Retinal pigment epithelial cell (primary cell): ENCODE measurements around the gene DCTPP1.

Experiments
- DNase-seq: peaks from one replicate; pipeline ENCODE4 v3.0.0-alpha.2; 2010; ENCODE audit warnings: low read depth
- H3K4me3 ChIP-seq: 2 replicates; pipeline ENCODE4 v1.5.1; 2011; ENCODE audit warnings: mild to moderate bottlenecking, low read length, control low read depth, moderate library complexity
- CTCF ChIP-seq: conservative IDR thresholded peaks from 2 replicates; pipeline ENCODE4 v1.5.1; 2011; ENCODE audit warnings: low read depth, low read length, control low read depth, inconsistent platforms

The DCTPP1 gene

GRCh38 chr16:30382111-30382881 is 47.5 kb downstream of the DCTPP1 start, which contains the start of gene SEPTIN1:
SEPTIN1 (minus strand) TSS chr16:30382561; CDS start chr16:30382542, 19 bp downstream.
- DNase-seq = no peak

DNA sequence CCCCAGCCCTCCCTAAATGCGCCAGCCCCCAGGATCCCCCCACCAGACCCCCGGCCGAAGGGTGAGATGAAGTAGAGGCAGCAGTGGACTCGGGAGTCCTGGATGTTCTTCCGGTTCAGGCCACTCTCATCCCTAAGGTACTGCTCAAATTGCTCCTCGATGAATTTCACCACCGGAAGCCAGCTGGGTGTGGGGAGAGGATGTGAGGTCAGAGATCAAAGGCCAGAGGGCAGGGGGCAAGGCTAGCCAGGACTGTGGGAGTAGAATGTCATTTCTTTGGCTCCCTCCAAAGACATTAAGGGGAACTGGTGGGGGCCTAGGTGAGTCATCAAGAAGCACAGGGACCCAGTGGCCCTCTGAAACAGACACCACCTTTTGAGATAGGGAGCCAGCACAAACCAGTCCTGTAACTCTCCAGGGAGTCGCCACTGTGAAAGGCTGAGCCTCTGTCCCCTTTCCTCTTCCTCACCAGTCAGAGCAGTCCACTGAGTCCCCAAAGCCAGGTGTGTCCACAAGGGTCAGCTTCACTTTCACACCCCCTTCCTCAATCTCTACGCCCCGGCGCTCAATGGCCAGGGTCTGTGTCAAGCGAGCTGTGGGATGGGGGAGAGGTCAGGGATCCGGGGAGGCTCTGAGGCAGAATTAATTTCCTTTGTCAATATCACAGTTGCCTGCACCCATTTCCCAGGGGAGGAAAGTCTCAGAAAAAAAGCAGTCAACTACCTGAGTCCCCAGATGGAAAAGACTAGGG is 48.4 kb downstream of the DCTPP1 start:
- H3K4me3 ChIP-seq = no peak overlapping the region

More at GRCh38 chr16:30382111-30382881, 47.5 kb downstream of the DCTPP1 start, which contains the start of gene SEPTIN1:
- no peak for TF ChIP-seq CTCF
- H3K4me3 ChIP-seq = no peak within 1 kb of the TSS

GRCh38 chr16:30380803-30381208 is 49.0 kb downstream of the DCTPP1 start:
- DNase-seq = no peak

More for the DNA sequence above, 48.4 kb downstream of the DCTPP1 start:
- no peak for TF ChIP-seq CTCF
- no peak for DNase-seq

DNA sequence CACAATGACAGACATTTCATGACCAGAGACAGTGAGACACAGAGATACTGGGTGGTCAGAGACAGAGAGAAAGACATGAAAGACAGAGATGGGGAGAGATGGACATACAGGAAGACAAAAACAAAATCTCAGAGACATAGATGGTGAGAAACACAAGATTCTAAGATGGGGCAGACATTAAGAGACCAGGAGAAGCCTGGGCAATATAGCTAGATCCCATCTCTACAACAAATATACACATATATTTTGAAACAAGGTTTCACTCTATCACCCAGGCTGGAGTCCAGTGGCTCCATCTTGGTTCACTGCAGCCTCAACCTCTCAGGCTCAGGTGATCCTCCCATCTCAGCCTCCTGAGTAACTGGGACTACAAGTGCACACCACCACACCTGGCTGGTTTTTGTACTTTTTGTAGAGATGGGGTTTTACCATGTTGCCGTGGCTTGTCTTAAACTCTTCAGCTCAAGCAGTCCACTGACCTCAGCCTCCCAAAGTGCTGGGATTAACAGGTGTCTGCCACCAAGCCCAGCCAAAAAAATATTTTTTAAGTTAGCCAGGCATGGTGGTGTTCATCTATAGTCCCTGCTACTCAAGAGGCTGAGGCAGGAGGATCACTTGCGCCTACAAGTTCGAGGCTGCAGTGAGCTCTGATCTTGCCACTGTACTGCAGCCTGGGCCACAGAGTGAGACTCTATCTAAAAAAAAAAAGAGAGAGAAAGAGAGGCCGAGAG is 49.6 kb downstream of the DCTPP1 start:
- TF ChIP-seq CTCF = no peak
- no peak overlapping the region for H3K4me3 ChIP-seq
- DNase-seq = no peak

More at GRCh38 chr16:30380803-30381208, 49.0 kb downstream of the DCTPP1 start:
- no peak for TF ChIP-seq CTCF
- H3K4me3 ChIP-seq = no peak overlapping the region

GRCh38 chr16:30379158-30379783 is 50.6 kb downstream of the DCTPP1 start:
- no peak for TF ChIP-seq CTCF
- H3K4me3 ChIP-seq = peak overlapping the region; percentile 71
- DNase-seq = no peak

DNA sequence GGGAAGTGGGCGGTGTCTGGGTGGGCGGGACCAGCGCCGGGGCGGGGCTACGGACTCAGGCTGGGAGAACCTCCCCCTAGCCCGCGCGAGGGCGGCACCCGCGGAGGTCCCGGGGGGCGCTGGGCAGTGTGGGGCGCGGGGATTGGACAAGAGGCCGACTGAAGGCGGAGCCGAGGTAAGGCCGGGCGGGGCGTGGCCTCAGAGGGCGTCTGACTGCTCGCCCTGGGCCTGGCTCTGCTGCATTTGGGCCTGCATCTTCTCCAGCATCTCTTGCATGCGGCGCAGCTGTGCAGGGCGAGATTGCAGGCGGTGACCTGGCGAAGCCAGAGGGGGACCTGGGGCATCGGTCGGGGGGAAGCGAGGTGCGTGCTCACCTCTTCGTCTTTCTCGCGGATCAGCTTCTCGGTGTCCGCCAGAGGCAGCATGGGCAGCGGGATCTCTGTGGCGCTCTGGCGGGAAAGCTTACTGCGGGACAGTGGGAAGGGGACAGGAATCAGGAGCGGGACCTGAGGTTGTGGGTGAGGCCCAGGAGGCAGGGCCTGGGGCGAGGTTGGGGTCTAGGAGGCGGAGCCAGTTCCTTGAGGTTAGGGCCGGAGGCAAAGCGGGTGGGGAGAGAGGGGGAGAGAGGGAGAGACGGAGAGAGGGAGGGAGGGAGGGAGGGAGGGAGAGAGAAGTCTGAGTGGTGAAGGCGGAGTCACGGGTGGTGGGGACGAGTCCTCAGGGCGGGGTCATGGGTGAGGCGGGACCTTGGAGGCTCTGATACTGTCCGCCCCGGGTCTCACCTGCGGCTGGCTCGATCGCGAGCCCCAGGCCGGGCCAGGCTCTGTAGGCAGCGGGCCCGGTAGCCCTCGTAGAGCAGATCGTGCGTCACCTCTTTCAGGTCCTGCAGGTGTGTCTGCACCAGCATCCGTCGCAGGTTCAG is 51.3 kb downstream of the DCTPP1 start:
- DNase-seq = peak; percentile 87
- peak; percentile 31 for TF ChIP-seq CTCF
- peak overlapping the region; percentile 71 for H3K4me3 ChIP-seq
